A172 (cell line): ENCODE measurements around the gene SLC12A7. TPM values are rescaled to one million over a fixed set of nuclear protein-coding genes. Genes with fewer than 3 reads are reported as not detected.
"Not testable (repeated sequence)": the region's sequence is repeated elsewhere in the genome, so short reads cannot be mapped to it uniquely, and the experiment has no call there.

ENCODE experiments used
- DNase-seq: peaks from one replicate; pipeline ENCODE4 v3.0.0-alpha.2; 2015; ENCODE audit warnings: low spot score
- total RNA-seq: library from RNA; depleted of rRNA; stranded (reverse); fragments of >200 nt; shearing (Covaris generic); gene quantifications from 2 replicates; pipeline ENCODE4 v1.2.3, GENCODE V29; 2014

The SLC12A7 gene
- total RNA-seq, 1 experiment from 2014 or later: 8.5 TPM

GRCh38 chr5:1062761-1063568 is 48.9 kb downstream of the SLC12A7 start:
- no peak for DNase-seq

GRCh38 chr5:1061916-1062315 is 49.9 kb downstream of the SLC12A7 start:
- DNase-seq: no peak

GRCh38 chr5:1061292-1061691 is 50.6 kb downstream of the SLC12A7 start:
- not testable (repeated sequence) for DNase-seq

GRCh38 chr5:1060535-1060981 is 51.3 kb downstream of the SLC12A7 start:
- DNase-seq: no peak

GRCh38 chr5:1059884-1060263 is 52.0 kb downstream of the SLC12A7 start:
- DNase-seq: no peak

- DNase-seq: no peak
Measured at GRCh38 chr5:1058988-1059883, 52.6 kb downstream of the SLC12A7 start.

GRCh38 chr5:1058083-1058945 is 53.5 kb downstream of the SLC12A7 start:
- DNase-seq: no peak

GRCh38 chr5:1057485-1058082 is 54.3 kb downstream of the SLC12A7 start:
- no peak for DNase-seq

- DNase-seq: no peak
Measured at GRCh38 chr5:1056611-1057484, 55.0 kb downstream of the SLC12A7 start.

GRCh38 chr5:1055896-1056610 is 55.8 kb downstream of the SLC12A7 start:
- no peak for DNase-seq

GRCh38 chr5:1054799-1055775 is 56.8 kb downstream of the SLC12A7 start:
- no peak for DNase-seq

GRCh38 chr5:1054018-1054798 is 57.7 kb downstream of the SLC12A7 start:
- DNase-seq: no peak

- no peak for DNase-seq
Measured at GRCh38 chr5:1053391-1054017, 58.4 kb downstream of the SLC12A7 start.

- DNase-seq: no peak
Measured at GRCh38 chr5:1052641-1053390, 59.0 kb downstream of the SLC12A7 start.

- DNase-seq: no peak
Measured at GRCh38 chr5:1052076-1052475, 59.8 kb downstream of the SLC12A7 start.

GRCh38 chr5:1051366-1051720 is 60.5 kb downstream of the SLC12A7 start:
- no peak for DNase-seq
